ENCODE data around the gene DAO.

DAO gene

DNA sequence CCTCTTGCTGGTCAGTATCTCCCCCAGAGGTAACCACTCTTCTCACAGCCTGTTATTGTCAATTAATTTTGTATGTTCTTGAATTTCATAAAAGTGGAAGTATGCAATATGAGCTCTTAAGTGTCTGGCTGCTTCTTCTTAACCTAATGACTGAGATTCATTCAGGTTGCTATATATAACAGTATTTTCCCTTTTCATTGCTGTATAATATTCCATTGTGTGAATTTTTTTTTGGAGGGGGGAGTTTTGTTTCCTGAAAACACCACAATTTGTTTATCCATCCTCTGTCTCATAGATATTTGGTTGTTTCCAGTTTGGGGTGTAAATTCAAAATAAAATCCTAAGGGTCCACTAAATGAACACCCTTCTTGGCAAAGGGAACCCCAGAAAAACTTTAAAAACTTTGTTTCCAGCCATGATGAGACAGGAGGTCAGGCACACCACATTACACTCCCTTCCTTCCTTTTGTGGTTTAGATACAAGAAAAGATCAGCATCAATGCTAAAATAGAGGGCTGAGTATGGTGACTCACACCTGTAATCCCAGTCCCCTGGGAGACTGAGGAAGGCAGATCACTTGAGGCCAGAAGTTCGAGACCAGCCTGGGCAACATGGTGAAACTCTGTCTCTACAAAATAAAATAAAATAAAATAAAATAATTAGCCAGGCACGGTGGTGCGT is 4.1 kb upstream of the DAO start:
- no peak for DNase-seq (ENCODE audit: low spot score)

DNA sequence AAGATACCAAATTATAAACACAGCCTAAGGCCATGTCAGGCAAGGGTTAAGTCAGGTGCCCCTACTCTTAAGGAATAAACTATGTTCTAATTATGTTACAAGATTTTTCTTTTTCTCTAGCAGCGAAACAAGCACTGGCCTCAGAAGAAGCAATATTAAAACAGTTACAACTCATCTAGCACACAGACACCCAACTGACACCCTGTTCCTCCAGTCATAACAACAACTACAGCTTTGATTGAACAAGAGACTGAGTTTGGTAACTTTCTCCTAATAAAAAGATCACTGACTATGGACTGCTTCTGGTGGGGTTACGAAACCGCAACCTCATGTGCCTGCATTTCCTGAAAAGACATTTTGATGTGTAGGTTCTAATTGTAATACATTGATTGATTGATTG is 3.3 kb upstream of the DAO start:
- DNase-seq (ENCODE audit: low spot score), result no peak

DNA sequence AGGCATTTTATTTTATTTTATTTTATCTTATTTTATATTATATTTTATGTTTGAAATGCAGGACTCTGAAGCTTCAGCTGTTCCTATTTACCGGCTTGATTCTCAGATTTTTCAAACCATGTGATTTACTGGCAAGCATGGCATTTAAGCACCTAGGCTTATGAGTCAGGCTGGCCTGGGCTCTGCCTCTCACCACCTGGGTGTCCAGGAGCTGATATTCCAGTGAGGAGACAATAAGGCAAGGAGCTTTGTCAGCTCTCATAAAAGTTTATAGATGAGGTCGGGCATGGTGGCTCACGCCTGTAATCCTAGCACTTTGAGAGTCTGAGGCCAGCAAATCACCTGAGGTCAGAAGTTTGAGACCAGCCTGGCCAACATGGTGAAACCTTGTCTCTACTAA is 2.1 kb downstream of the DAO start:
- DNase-seq (ENCODE audit: low spot score), result no peak

DNA sequence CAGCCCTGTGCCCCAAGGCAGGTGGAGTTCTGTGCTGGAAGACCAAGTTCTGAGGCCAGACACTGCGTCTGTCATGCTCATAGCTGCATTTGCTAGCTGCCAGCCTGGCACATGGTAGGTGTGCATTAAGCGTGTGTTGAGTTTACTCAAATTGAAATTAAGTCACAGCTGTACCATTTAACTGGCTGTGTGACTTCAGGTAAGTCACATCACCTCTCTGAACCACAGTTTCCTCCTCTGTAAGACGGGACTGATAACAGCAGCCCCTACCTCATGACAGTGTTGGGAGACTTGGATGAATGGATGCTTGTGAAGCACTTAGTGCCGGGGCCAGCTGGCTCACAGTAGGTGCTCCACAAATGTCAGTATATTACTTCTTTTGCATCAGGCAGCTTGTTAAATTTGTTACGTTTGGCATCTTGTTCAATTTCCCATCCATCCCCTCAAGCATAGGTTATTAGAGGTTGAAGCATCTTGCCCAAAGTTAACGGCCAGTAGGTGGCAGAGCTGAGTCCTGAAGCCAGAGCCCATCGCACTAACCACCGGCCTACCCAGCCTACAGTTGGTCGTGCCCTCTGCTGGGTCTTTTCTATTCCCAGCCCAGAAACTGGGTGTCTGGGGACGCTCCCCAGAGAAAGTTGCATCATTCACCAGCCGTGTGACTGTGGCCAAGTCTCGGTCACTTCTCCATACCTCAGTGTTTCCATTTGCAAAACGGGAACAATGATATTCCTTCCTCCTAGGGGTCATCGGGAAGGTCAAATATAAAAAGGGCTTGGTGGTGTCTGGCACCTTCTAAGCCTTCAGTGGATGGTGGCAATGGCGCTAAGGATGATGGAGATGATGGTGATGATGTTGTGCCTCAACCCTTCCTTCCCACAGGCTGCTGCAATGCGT is 4.5 kb downstream of the DAO start:
- DNase-seq (ENCODE audit: low spot score), result peak; percentile 63

DNA sequence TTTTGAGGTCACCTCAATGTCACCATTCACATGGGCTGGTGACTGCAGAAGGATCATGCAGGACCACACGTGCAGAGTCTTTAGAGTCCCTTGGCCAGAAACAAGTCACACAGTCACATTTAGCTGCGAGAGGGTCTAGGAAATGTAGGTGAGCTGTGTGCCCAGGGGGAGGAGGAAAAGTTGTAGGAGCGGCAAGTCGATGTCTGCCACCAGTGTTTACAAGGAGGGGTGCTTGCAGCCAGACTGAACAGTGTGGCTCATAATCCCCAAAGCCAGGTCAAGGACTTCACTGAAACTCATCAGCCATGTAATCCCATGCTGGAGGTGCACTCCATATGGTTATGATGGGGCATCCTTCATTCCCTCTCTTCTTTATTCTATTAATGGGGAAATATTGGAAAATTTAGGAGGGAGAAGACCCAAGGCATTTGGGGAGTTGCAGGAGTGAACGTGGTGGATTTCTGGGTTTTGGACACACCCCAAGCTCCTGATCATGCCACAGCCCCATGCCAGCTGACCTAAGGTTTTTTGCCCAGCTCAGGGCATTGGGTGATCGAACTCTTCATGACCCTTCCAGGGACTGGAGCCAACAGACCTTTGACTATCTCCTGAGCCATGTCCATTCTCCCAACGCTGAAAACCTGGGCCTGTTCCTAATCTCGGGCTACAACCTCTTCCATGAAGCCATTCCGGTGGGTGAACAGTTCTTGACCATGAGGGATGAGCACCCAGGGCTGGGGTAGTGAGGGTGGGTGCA is 7.2 kb downstream of the DAO start:
- DNase-seq (ENCODE audit: low spot score), result no peak

DNA sequence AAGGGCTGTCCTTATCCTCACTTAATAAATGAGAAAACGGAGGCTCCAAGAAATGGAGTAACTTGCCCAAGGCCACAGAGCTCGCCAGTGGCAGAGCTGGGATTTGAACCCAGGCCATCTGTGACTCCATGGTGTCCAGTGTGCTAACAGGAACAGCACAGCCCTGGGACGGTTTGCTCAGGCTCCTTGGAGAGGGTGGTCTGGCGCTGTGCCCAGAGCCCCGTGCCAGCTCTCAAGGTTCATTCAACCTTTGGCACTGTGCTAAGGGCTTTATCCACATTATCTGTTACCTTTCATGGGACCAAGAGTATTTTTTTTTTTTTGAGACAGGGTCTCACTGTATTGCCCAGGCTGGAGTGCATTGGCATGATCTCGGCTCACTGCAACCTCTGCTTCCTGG is 8.1 kb downstream of the DAO start:
- no peak for DNase-seq (ENCODE audit: low spot score)

DNA sequence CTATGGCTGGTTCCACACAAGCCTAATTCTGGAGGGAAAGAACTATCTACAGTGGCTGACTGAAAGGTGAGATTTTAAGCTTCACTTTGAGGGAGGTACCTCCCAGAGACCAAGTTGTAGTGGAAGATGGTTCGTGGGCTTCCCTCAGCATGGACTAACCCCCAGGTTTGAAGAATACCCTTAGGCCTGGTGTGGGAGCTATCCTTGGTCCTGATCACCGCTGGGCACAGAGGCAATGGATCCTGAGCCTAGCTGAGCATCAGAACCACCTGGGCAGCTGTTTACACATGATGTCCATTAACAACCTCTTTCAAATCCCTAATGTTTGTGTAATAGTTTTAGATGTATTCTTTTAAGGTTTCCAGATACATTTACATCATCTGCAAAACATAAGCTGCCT is 10.3 kb downstream of the DAO start:
- DNase-seq (ENCODE audit: low spot score), result no peak

DNA sequence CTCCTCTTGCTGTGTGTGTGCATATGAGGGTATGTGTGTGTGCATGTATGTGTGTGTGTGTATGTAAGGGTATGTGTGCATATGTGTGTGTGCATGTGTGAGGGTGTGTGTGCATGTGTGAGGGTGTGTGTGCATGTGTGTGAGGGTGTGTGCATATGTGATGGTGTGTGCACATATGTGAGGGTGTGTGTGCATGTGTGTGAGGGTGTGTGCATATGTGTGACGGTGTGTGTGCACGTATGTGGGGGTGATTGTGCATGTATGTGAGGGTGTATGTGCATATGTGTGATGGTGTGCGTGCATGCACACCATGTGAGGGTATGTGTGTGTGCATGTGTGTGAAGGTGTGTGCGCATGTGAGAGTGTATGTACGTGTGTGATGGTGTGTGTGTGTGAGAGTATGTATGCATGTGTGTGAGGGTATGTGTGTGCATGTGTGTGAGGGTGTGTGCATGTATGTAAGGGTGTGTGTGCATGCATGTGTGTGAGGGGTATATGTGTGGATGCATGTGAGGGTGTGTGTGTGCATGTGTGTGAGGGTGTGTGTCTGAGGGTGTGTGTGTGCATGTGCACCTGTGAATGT is 15.4 kb downstream of the DAO start:
- no peak for DNase-seq (ENCODE audit: low spot score)

DNA sequence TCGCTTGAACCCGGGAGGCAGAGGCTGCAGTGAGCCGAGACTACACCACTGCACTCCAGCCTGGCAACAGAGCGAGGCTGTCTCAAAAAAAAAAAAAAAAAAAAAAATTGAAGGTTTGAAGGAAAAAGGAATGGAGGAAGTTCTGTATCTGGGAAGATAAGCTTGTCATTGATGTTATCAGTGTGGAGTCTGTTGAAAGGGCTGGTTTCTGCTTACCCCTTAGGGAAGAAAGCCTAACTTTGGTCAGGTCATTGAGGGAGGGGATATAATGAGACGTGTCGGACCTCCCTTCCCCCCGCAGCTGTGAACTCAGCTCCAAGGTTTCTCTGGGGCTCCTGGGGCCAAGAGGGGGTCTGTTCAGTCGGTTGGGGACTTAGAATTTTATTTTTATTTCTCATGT is 16.4 kb downstream of the DAO start:
- DNase-seq (ENCODE audit: low spot score), result no peak

DNA sequence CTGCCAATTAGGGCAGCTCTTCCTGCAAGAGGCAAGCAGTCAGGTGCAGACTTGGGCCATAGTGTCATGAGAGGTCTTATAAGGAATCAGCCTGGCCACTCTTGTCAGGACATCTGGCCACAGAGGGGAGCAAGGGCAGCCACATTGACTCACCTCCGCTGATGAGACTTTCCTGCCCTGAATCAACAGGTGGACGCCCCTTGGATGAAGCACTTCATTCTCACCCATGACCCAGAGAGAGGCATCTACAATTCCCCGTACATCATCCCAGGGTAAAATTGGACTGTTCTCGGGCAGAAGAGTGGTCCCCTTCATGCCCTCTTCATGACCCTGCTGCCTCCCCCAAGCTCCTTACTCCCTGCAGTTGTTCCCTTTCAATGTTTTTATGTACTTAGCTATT is 16.9 kb downstream of the DAO start:
- no peak for DNase-seq (ENCODE audit: low spot score)

DNA sequence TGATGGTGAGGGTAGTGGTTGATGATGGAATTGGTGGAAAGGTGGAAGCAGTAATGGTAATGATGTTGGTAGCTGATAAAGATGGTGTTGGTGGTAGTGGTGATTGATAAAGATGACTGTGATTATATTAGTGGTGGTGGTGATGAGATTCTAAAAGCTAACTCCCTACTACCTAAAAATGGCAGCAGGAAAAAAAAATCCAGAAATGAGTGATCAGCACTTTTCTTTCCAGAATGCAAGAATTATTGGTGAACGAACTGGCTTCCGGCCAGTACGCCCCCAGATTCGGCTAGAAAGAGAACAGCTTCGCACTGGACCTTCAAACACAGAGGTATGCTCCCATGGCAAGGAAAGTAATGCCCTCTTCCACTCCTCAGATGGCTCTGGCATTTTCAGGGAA is 19.3 kb downstream of the DAO start:
- no peak for DNase-seq (ENCODE audit: low spot score)

DNA sequence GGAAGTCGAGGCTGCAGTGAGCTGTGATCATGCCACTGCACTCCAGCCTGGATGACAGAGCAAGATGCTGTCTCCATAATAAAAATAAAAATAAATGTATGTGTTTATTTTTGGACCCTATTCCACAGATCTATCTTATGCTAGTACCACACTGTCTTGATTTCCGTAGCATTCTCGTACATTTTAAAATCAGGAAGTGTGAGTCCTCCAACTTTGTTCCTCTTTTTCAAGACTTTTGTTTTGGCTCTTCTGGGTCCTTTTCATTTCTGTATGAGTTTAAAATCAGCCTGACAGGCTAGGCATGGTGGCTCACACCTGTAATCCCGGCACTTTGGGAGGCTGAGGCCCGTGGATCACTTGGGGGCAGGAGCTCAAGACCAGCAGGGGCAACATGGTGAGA is 25.8 kb downstream of the DAO start:
- DNase-seq (ENCODE audit: low spot score), result no peak

DNA sequence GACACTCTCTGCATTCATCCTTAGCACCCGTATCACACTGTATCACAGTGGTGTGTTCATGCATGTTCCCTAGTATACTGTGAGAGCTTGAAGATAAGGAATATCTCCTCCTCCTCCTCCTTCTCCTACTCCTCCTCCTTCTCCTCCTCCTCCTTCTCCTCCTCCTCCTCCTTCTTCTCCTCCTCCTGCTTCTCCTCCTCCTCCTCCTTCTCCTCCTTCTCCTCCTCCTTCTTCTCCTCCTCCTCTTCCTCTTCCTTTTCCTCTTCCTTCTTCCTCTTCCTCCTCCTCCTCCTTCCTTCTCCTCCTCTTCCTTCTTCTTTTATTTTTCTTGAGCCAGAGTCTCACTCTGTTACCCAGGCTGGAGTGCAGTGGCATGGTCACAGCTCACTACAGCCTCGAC is 27.1 kb downstream of the DAO start:
- no peak for DNase-seq (ENCODE audit: low spot score)

DNA sequence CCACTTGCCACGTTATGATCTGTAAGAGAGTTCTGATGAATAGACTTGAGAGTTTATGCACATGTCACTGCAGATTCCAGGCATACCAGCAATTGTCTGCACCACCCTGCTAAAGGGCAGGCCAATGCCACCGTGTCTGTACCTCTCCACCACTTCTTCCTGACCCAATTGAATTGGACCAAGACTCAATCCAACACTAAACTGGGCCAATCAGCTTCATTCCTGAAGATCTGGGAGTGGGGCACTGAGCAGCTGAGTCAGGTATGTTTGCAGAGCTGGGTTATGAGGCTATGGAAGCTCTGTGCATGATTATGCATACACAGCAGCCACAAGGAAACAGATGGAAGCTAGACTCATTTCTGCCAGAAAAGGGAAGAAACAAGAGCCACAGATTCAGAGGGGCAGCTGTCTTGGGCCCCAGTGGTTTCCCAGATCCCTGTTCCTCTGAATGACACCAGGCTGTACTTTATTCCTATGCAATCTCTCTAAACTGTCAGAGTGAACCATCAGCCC is 28.0 kb downstream of the DAO start:
- DNase-seq (ENCODE audit: low spot score), result no peak

DNA sequence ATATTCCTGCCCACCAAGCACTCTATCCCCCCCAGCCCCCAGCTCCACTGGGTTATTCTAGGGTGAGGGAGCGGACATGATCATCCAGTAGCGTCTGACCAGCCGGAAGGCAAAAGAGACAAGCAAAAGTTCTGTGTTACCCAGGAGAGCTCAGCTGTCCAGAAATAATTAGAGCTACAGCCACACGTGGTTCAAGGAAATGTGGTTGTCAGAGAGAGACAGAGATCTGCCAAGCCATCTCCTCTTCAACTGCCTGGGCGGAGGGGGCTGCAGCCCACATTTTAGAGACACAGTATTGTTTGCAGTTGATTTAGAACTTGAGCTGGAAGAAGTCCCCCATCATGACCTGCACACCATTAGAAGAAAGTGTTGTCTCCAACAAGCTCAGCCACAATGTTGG is 30.4 kb downstream of the DAO start:
- DNase-seq (ENCODE audit: low spot score), result no peak

DNA sequence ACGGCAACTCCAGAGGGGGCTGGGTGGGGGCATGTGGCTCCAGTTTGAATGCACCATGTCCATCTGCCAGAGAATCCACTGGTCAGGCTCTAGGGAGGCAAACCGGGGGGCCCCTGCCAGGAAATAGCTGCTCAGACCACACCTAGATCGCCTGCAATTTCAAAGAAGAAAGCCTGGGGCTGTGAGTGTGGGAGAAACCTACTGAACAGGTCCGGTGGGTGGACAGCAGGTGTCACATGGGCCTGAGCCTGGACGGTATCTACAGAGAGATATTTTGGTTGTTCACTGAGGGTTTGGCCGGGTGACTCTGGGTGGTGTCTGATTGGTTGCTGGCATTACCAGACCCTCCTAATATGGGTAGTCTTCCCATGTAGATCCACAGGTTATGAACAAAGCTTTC is 32.0 kb downstream of the DAO start:
- no peak for DNase-seq (ENCODE audit: low spot score)

DNA sequence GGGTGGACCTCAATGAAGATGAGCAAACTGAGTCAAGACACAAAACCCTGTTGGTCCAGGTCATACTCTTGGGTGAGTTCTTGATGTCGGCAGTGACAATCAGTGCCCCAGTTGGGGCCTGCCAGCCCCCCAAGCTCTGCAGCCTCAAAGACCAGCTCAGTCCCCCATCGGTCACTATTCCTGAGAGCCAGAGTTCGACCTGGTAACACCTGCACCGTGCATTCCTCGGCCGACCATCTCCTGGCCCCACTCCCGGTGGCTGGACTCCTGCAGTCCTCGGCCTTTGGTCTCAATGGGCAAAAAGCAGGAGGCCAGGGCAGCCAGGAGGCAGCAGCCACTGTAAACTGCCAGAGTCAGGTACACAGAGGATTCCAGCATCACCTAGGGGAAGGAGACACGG is 32.5 kb downstream of the DAO start:
- DNase-seq (ENCODE audit: low spot score), result no peak

DNA sequence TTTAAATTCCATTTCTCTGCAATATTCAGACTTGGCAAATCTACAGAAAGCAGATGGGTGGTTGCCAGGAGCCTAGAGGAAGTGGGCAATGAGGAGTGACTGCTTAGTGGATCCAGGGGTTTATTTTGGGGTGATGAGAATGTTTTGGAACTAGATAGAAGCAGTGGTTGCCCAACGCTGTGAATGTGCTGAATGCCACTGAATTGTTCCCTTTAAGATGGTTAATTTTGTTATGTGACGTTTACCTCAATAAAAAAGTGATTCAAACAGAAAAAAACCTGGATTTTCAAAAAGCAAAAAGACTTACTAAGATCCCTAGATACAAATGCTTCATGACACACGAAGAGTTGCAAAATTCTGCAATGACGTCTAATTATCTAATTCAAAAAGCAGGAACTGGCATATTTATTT is 34.2 kb downstream of the DAO start:
- no peak for DNase-seq (ENCODE audit: low spot score)

DNA sequence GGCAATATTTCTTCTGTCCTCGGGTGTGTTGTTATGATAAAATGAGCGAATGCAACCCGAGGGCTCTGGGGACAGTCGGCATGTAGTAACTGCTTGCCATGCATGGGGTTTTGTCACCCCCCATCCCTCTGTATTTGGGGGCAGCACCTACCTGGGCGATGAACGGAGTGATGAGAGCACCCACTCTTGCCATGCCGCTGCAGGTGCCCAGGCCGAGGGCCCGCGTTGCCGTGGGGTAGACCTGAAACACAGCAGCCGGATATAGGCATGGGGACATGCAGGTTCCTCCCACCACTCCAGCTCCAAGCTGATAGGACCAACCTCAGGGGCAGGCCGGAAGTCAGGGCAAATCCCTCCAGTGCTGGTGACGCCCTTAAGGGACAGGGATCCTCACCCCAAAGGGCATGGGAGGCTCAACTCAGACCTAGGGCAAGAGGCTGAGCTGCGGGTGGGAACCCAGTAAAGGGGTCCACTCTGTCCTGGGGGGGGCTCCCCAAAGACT is 35.8 kb downstream of the DAO start:
- DNase-seq (ENCODE audit: low spot score), result no peak

DNA sequence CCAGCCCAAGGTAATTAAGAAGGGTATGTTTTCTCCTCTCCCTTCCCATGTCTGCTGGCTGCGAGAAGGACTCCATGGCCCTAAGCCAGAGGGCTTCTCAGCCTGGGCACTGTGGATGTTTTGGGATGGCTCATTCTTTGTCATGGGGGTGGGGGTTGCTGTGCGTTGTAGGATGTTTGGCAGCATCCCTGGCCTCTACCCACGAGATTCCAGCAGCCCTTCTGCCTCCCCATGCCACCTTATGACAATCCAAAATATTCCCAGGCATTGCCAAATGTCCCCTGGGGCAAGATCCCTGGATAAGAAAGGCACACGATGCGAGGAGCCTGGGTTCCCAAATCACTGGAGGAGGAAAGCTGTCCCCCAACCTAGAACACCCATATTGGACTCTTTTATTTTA is 36.4 kb downstream of the DAO start:
- no peak for DNase-seq (ENCODE audit: low spot score)

DNA sequence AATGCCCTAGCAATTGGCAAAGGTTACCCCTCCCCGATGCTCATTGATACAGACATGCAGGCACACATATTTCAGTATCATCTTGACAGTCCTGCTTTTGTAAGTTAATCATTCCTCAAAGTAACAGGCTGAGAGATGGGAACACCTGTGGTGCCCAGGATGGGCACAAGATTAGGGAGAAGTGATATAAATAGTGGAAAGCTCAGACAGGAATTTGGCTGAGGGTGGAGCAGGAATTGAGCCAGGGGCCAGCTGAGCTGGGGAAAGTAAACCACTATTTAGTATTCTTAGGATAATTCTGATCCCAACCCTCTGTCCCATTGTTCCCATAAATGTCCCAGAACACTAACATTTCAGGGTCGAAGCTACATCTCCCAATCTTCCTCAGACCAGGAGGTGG is 38.3 kb downstream of the DAO start:
- no peak for DNase-seq (ENCODE audit: low spot score)

DNA sequence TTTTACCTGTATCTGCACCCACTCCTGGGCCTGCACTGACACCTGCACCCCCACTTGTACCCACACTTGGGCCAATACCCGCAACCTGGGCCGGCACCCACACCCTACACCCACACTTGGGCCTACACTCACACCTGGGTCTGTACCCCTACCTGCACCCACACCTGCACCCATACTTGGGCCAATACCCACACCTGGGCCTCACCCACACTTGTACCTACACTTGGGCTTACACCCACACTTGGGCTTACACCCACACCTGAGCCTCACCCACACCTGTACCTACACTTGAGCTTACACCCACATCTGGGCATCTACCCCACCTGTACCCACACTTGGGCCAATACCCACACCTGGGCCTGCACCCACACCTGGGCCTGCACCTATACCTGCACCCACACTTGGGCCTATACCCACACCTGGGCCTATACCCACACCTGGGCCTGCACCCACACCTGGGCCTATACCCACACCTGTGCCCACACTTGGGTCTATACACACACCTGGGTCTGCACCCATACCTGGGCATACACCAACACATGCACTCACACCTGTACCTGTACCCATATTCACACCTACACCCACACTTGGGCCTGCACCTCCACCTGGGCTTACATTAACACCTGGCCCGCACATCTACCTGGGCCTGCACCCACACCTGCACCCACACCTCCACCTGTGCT is 39.2 kb downstream of the DAO start:
- DNase-seq (ENCODE audit: low spot score), result no peak
